HG03060 (cell line): ENCODE results near the gene YOD1.

Source experiments
- ATAC-seq: cut with Tn5 transposase; IDR thresholded peaks from one replicate; pipeline ENCODE4 v1.9.1; 2021; ENCODE audit warnings: low read depth, moderate number of reproducible peaks; ENCODE audit not compliant: unreplicated experiment

YOD1 gene

GRCh38 chr1:207051191-207051943 is at the start of gene YOD1:
Gene YOD1, minus strand, starts transcription at chr1:207051208. Its CDS starts 178 bp downstream, at chr1:207051030.
- ATAC-seq = no peak

GRCh38 chr1:207097871-207098324 is 46.9 kb upstream of the YOD1 start:
- ATAC-seq = no peak

GRCh38 chr1:207093944-207094343 is 42.9 kb upstream of the YOD1 start:
- ATAC-seq = no peak

GRCh38 chr1:207091200-207091908 is 40.3 kb upstream of the YOD1 start:
- ATAC-seq = no peak

GRCh38 chr1:207089627-207090355 is 38.8 kb upstream of the YOD1 start:
- no peak for ATAC-seq

- ATAC-seq = no peak
Observed at GRCh38 chr1:207088701-207089626, 38.0 kb upstream of the YOD1 start, which contains the start of gene C4BPB. Gene C4BPB, plus strand, starts transcription at chr1:207088860. Its CDS starts 672 bp downstream, at chr1:207089532.

- ATAC-seq = no peak
Observed at GRCh38 chr1:207088161-207088560, 37.2 kb upstream of the YOD1 start.

- ATAC-seq = no peak
Observed at GRCh38 chr1:207085887-207086286, 34.9 kb upstream of the YOD1 start.

GRCh38 chr1:207084701-207085180 is 33.7 kb upstream of the YOD1 start:
- no peak for ATAC-seq

GRCh38 chr1:207084232-207084631 is 33.2 kb upstream of the YOD1 start:
- no peak for ATAC-seq

- ATAC-seq = no peak
Observed at GRCh38 chr1:207081806-207082205, 30.8 kb upstream of the YOD1 start.

- no peak for ATAC-seq
Observed at GRCh38 chr1:207081088-207081487, 30.1 kb upstream of the YOD1 start.

GRCh38 chr1:207079706-207080241 is 28.8 kb upstream of the YOD1 start:
- ATAC-seq = no peak

GRCh38 chr1:207078578-207079132 is 27.6 kb upstream of the YOD1 start:
- no peak for ATAC-seq

- no peak for ATAC-seq
Observed at GRCh38 chr1:207077470-207078377, 26.7 kb upstream of the YOD1 start.

- ATAC-seq = no peak
Observed at GRCh38 chr1:207077012-207077411, 26.0 kb upstream of the YOD1 start.

GRCh38 chr1:207076181-207076955 is 25.4 kb upstream of the YOD1 start:
- no peak for ATAC-seq
